Activated CD4-positive, CD25-positive, alpha-beta regulatory T cell treated with anti-CD3 and anti-CD28 coated beads, Interleukin-2, amount 50 U/mL, for 24 hours (primary cell): Measurements from ENCODE around the gene VIM.
"Not testable (repeated sequence)": the region's sequence is repeated elsewhere in the genome, so short reads cannot be mapped to it uniquely, and the experiment has no call there.

ENCODE experiments used
- ATAC-seq, 2 donors: fragments of 150-1000 bp; cut with Tn5 transposase; one replicate each; pipeline ENCODE4 v1.10.0; 2021; ENCODE audit warnings: mild to moderate bottlenecking in 1 of 2, moderate library complexity in 1 of 2

VIM gene

GRCh38 chr10:17257466-17258321 is 29.7 kb downstream of the VIM start:
- ATAC-seq, result peak; percentile 70 to 76

GRCh38 chr10:17262502-17262901 is 34.5 kb downstream of the VIM start:
- no peak for ATAC-seq

GRCh38 chr10:17263580-17263979 is 35.5 kb downstream of the VIM start:
- no peak for ATAC-seq

- no peak for ATAC-seq
Observed at GRCh38 chr10:17265468-17265867, 37.4 kb downstream of the VIM start.

GRCh38 chr10:17266549-17266948 is 38.5 kb downstream of the VIM start:
- ATAC-seq, result not testable (repeated sequence)

- ATAC-seq, result no peak
Observed at GRCh38 chr10:17272648-17273047, 44.6 kb downstream of the VIM start.

GRCh38 chr10:17273403-17273802 is 45.4 kb downstream of the VIM start:
- ATAC-seq, result peak in 1 of 2 donors; percentile 24

GRCh38 chr10:17276756-17277424 is 48.8 kb downstream of the VIM start:
- ATAC-seq, result no peak

GRCh38 chr10:17278607-17279240 is 50.7 kb downstream of the VIM start:
- no peak for ATAC-seq

GRCh38 chr10:17282311-17282710 is 54.3 kb downstream of the VIM start:
- no peak for ATAC-seq

- ATAC-seq, result no peak
Observed at GRCh38 chr10:17286562-17287550, 58.8 kb downstream of the VIM start.
